Measurements from ENCODE around the gene JAM2.
"Not testable (repeated sequence)": the region's sequence is repeated elsewhere in the genome, so short reads cannot be mapped to it uniquely, and the experiment has no call there.

The JAM2 gene

GRCh38 chr21:25638660-25639550, at the start of gene JAM2:
Gene JAM2 (plus strand): TSS chr21:25639258. CDS start chr21:25639822, 564 bp downstream.
- DNase-seq (ENCODE audit: low spot score), result no peak

- DNase-seq (ENCODE audit: low spot score), result no peak
Observed at GRCh38 chr21:25589887-25590286, 49.2 kb upstream of the JAM2 start.

- peak; percentile 88 for DNase-seq (ENCODE audit: low spot score)
Observed at GRCh38 chr21:25607151-25608043, 31.7 kb upstream of the JAM2 start, which contains the start of gene MRPL39. Gene MRPL39 (minus strand): TSS chr21:25607481. CDS start chr21:25607475, 6 bp downstream.

GRCh38 chr21:25608044-25608737, 30.9 kb upstream of the JAM2 start:
- DNase-seq (ENCODE audit: low spot score), result peak; percentile 89

- DNase-seq (ENCODE audit: low spot score), result no peak
Observed at GRCh38 chr21:25614441-25614840, 24.6 kb upstream of the JAM2 start.

- DNase-seq (ENCODE audit: low spot score), result no peak
Observed at GRCh38 chr21:25615880-25616279, 23.2 kb upstream of the JAM2 start.

- DNase-seq (ENCODE audit: low spot score), result no peak
Observed at GRCh38 chr21:25619198-25619597, 19.9 kb upstream of the JAM2 start.

GRCh38 chr21:25624511-25624910, 14.5 kb upstream of the JAM2 start:
- DNase-seq (ENCODE audit: low spot score), result no peak

- DNase-seq (ENCODE audit: low spot score), result no peak
Observed at GRCh38 chr21:25625036-25625435, 14.0 kb upstream of the JAM2 start.

GRCh38 chr21:25625776-25626555, 13.1 kb upstream of the JAM2 start:
- not testable (repeated sequence) for DNase-seq (ENCODE audit: low spot score)

GRCh38 chr21:25626757-25627156, 12.3 kb upstream of the JAM2 start:
- no peak for DNase-seq (ENCODE audit: low spot score)

GRCh38 chr21:25632296-25632695, 6.8 kb upstream of the JAM2 start:
- DNase-seq (ENCODE audit: low spot score), result no peak

- DNase-seq (ENCODE audit: low spot score), result peak; percentile 1
Observed at GRCh38 chr21:25635310-25635709, 3.7 kb upstream of the JAM2 start.

- DNase-seq (ENCODE audit: low spot score), result peak; percentile 11
Observed at GRCh38 chr21:25636727-25637126, 2.3 kb upstream of the JAM2 start.

GRCh38 chr21:25637851-25638659, 1.0 kb upstream of the JAM2 start:
- no peak for DNase-seq (ENCODE audit: low spot score)

GRCh38 chr21:25639551-25640201, 618 bp downstream of the JAM2 start:
- DNase-seq (ENCODE audit: low spot score), result no peak

- DNase-seq (ENCODE audit: low spot score), result no peak
Observed at GRCh38 chr21:25640202-25640942, 1.3 kb downstream of the JAM2 start.

GRCh38 chr21:25640943-25641292, 1.9 kb downstream of the JAM2 start:
- no peak for DNase-seq (ENCODE audit: low spot score)

GRCh38 chr21:25643486-25643885, 4.4 kb downstream of the JAM2 start:
- no peak for DNase-seq (ENCODE audit: low spot score)

Data from RKO (cell line).